IMR-90 (cell line): ENCODE measurements around the gene DPM1. TPM values are rescaled to one million over a fixed set of nuclear protein-coding genes. Genes with fewer than 3 reads are reported as not detected.
A peak's percentile ranks its signal among the peaks of the same experiment; 100 is the strongest.

Experiments used
- ATAC-seq: fragments of 200-7000 bp; cut with Tn5 transposase; 2 replicates; pipeline ENCODE4 v1.9.1; 2020; ENCODE audit warnings: low read depth, mild to moderate bottlenecking, moderate library complexity
- BruUV-seq: library from RNA; stranded (reverse); fragments of 400-500 nt; replicated peaks from 2 replicates; lab custom pipeline; 2021; lab: Mats Ljungman, UMichigan
- CTCF ChIA-PET: fragments of 300-600 bp; formaldehyde crosslinking; extraction: SDS; loops from one replicate; lab custom pipeline; 2021; ENCODE audit warnings: antibody characterized with exemption; lab: Yijun Ruan, JAX
- POLR2A ChIA-PET: fragments of 300-600 bp; sonication (Branson Sonifier 250); formaldehyde crosslinking; loops from one replicate; lab custom pipeline; 2022; ENCODE audit warnings: antibody characterized with exemption; ENCODE audit not compliant: unreplicated experiment; lab: Charles Lee
- DNase-seq: peaks from one replicate; pipeline ENCODE4 v3.0.0; 2013
- H2AFZ ChIP-seq: replicated peaks from 2 replicates; pipeline ENCODE3; 2013; ENCODE audit warnings: low read length, mild to moderate bottlenecking; ENCODE audit not compliant: poor library complexity
- H2AK5ac ChIP-seq: 2 replicates; pipeline ENCODE4 v1.6.1; 2013; ENCODE audit warnings: low read depth, low read length, inconsistent platforms
- H2AK9ac ChIP-seq: replicated peaks from 2 replicates; pipeline ENCODE3; 2013; ENCODE audit warnings: mild to moderate bottlenecking, low read depth, low read length, moderate library complexity; ENCODE audit not compliant: poor library complexity
- H2BK120ac ChIP-seq: 2 replicates; pipeline ENCODE4 v1.6.1; 2013; ENCODE audit warnings: low read depth, low read length, inconsistent platforms
- H2BK15ac ChIP-seq: 3 replicates; pipeline ENCODE4 v1.6.1; 2013; ENCODE audit warnings: low read depth, low read length, inconsistent platforms
- H2BK20ac ChIP-seq: 2 replicates; pipeline ENCODE4 v1.6.1; 2013; ENCODE audit warnings: low read depth, mild to moderate bottlenecking, inconsistent platforms, low read length, moderate library complexity
- H2BK5ac ChIP-seq: 2 replicates; pipeline ENCODE4 v1.6.1; 2013; ENCODE audit warnings: mild to moderate bottlenecking, low read depth, low read length, inconsistent platforms; ENCODE audit not compliant: poor library complexity, severe bottlenecking
- H3K14ac ChIP-seq: replicated peaks from 2 replicates; pipeline ENCODE4 v1.6.1; 2013; ENCODE audit warnings: low read depth, low read length, inconsistent platforms
- H3K18ac ChIP-seq: 2 replicates; pipeline ENCODE4 v1.6.1; 2013; ENCODE audit warnings: low read depth, low read length, control low read depth
- H3K23ac ChIP-seq: 2 replicates; pipeline ENCODE4 v1.6.1; 2013; ENCODE audit warnings: low read depth, low read length, inconsistent platforms
- H3K27ac ChIP-seq: 2 replicates; pipeline ENCODE4 v1.5.1; 2013; ENCODE audit warnings: mild to moderate bottlenecking, control low read depth, low read length; ENCODE audit not compliant: insufficient read depth
- H3K27me3 ChIP-seq: 2 replicates; pipeline ENCODE4 v1.6.1; 2013; ENCODE audit warnings: low read length; ENCODE audit not compliant: control insufficient read depth, insufficient read depth
- H3K36me3 ChIP-seq: 2 replicates; pipeline ENCODE4 v1.6.1; 2013; ENCODE audit warnings: low read length, mixed read lengths; ENCODE audit not compliant: control insufficient read depth, insufficient read depth
- H3K4ac ChIP-seq: 2 replicates; pipeline ENCODE4 v1.6.1; 2013; ENCODE audit warnings: low read depth, low read length, inconsistent platforms
- H3K4me1 ChIP-seq: 2 replicates; pipeline ENCODE4 v1.6.1; 2013; ENCODE audit warnings: low read length, mixed read lengths; ENCODE audit not compliant: control insufficient read depth, insufficient read depth
- H3K4me2 ChIP-seq: 2 replicates; pipeline ENCODE4 v1.6.1; 2013; ENCODE audit warnings: low read depth, mild to moderate bottlenecking, control low read depth, low read length, moderate library complexity
- H3K4me3 ChIP-seq: 2 replicates; pipeline ENCODE4 v1.5.1; 2013; ENCODE audit warnings: low read depth, mild to moderate bottlenecking, control low read depth, low read length, moderate library complexity; ENCODE audit not compliant: insufficient read depth
- H3K56ac ChIP-seq: 2 replicates; pipeline ENCODE4 v1.6.1; 2013; ENCODE audit warnings: low read length, inconsistent platforms; ENCODE audit not compliant: insufficient read depth; ENCODE audit errors: extremely low read depth
- H3K79me1 ChIP-seq, 2 experiments: 2 replicates each; pipeline ENCODE4 v1.6.1; 2013; ENCODE audit warnings: low read length in 2 of 2, inconsistent platforms in 1 of 2, low read depth in 1 of 2
- H3K9ac ChIP-seq: 2 replicates; pipeline ENCODE4 v1.6.1; 2013; ENCODE audit warnings: low read depth, low read length, control low read depth
- H3K9me1 ChIP-seq: 2 replicates; pipeline ENCODE4 v1.6.1; 2013; ENCODE audit warnings: low read length, inconsistent platforms; ENCODE audit not compliant: insufficient read depth
- H3K9me3 ChIP-seq: 2 replicates; pipeline ENCODE4 v1.6.1; 2013; ENCODE audit warnings: low read length; ENCODE audit not compliant: control insufficient read depth, insufficient read depth
- H4K20me1 ChIP-seq: 2 replicates; pipeline ENCODE4 v1.6.1; 2013; ENCODE audit warnings: low read length, inconsistent platforms; ENCODE audit not compliant: insufficient read depth
- H4K5ac ChIP-seq: 2 replicates; pipeline ENCODE4 v1.6.1; 2013; ENCODE audit warnings: mild to moderate bottlenecking, low read depth, low read length, control low read depth
- H4K8ac ChIP-seq, 2 experiments: 2 replicates each; pipeline ENCODE4 v1.6.1; 2013; ENCODE audit warnings: low read depth in 2 of 2, low read length in 2 of 2, control low read depth in 1 of 2, inconsistent platforms in 1 of 2
- H4K91ac ChIP-seq: 2 replicates; pipeline ENCODE4 v1.6.1; 2013; ENCODE audit warnings: low read depth, low read length, inconsistent platforms; ENCODE audit not compliant: insufficient read depth
- BHLHE40 ChIP-seq: fragments of 150-350 bp; IDR thresholded peaks from 2 replicates; pipeline ENCODE4 v1.6.1; 2016; ENCODE audit warnings: mild to moderate bottlenecking, low read depth, low read length
- CEBPB ChIP-seq: IDR thresholded peaks from 2 replicates; pipeline ENCODE4 v1.6.1; 2012; ENCODE audit warnings: low read depth, low read length, improper control_type of control experiment
- FOS ChIP-seq: fragments of 150-350 bp; IDR thresholded peaks from 2 replicates; pipeline ENCODE4 v1.6.1; 2016; ENCODE audit warnings: low read depth, low read length
- MAFK ChIP-seq: IDR thresholded peaks from 2 replicates; pipeline ENCODE4 v1.6.1; 2012; ENCODE audit warnings: low read depth, low read length, improper control_type of control experiment
- MAZ ChIP-seq: IDR thresholded peaks from 2 replicates; pipeline ENCODE4 v1.6.1; 2012; ENCODE audit warnings: low read depth, mild to moderate bottlenecking, low read length, improper control_type of control experiment, moderate library complexity, borderline replicate concordance
- MXI1 ChIP-seq: IDR thresholded peaks from 2 replicates; pipeline ENCODE4 v1.6.1; 2012; ENCODE audit warnings: low read depth, mild to moderate bottlenecking, low read length, moderate library complexity, borderline replicate concordance
- NFE2L2 ChIP-seq: fragments of 150-350 bp; IDR thresholded peaks from 2 replicates; pipeline ENCODE4 v1.6.1; 2016; ENCODE audit warnings: low read depth, mild to moderate bottlenecking, low read length
- POLR2A ChIP-seq: IDR thresholded peaks from 2 replicates; pipeline ENCODE4 v1.6.1; 2012; ENCODE audit warnings: mild to moderate bottlenecking, low read depth, low read length
- RFX5 ChIP-seq: IDR thresholded peaks from 2 replicates; pipeline ENCODE4 v1.8.0; 2012; ENCODE audit warnings: low read depth, mild to moderate bottlenecking, low read length, moderate library complexity
- SMC3 ChIP-seq: fragments of 150-350 bp; IDR thresholded peaks from 2 replicates; pipeline ENCODE4 v1.6.1; 2016; ENCODE audit warnings: low read depth, mild to moderate bottlenecking, antibody characterized with exemption, low read length, moderate library complexity
- USF2 ChIP-seq: fragments of 150-350 bp; IDR thresholded peaks from 2 replicates; pipeline ENCODE4 v1.6.1; 2017; ENCODE audit warnings: mild to moderate bottlenecking, antibody characterized with exemption, low read length, low read depth
- WGBS, 2 experiments: methylation state at CpG; one replicate each; pipeline versions ENCODE4 v1.1.5 to v1.1.7; 2013; ENCODE audit warnings: missing lambda C conversion rate in 2 of 2; ENCODE audit not compliant: insufficient read length in 1 of 2; ENCODE audit errors: extremely low coverage in 2 of 2; 5-methylcytosine and 5-hydroxymethylcytosine counted together
- dilution Hi-C: fragments of 300-500 bp; cut with HindIII; formaldehyde crosslinking; loops from one replicate; pipeline ENCODE4 v1.14.3; 2018; ENCODE audit warnings: low sequenced_read_pairs; ENCODE audit not compliant: unreplicated experiment
- in situ Hi-C: fragments of 300-500 bp; cut with MboI; formaldehyde crosslinking; loops from 3 replicates; pipeline ENCODE4 v1.14.3; 2019; ENCODE audit warnings: low sequenced_read_pairs, inconsistent platforms, mixed read lengths
- intact Hi-C: fragments of 100-400 bp; cut with micrococcal nuclease; formaldehyde crosslinking; loops from 2 replicates; pipeline ENCODE4 v1.10.0; 2022
- polyA plus RNA-seq, 3 experiments: library from polyadenylated mRNA; depleted of rRNA; stranded (reverse); fragments of >200 nt; gene quantifications; 2 replicates each; pipeline ENCODE4 v1.2.3, GENCODE V29; 2012; ENCODE audit warnings: low replicate concordance in 1 of 3
- total RNA-seq: library from RNA; depleted of rRNA; stranded (reverse); fragments of >200 nt; gene quantifications from 2 replicates; pipeline ENCODE4 v1.2.3, GENCODE V29; 2012
- TF ChIP-seq, protein P1 (sequence below): conservative IDR thresholded peaks from 2 replicates; pipeline ENCODE4 v1.5.1; 2012; ENCODE audit warnings: mild to moderate bottlenecking, low read depth, low read length, improper control_type of control experiment
- TF ChIP-seq, protein P2 (sequence below): fragments of 150-350 bp; IDR thresholded peaks from 2 replicates; pipeline ENCODE4 v1.6.1; 2016; ENCODE audit warnings: low read depth, mild to moderate bottlenecking, low read length, moderate library complexity, borderline replicate concordance

DPM1 gene
- total and polyA plus RNA-seq, 2 of the 4 experiments (the other 2 are of a cell fraction), result 59.1 to 89.1 TPM

GRCh38 chr20:50895111-50895830, 63.1 kb downstream of the DPM1 start:
- BruUV-seq, result no TSS peak
- H2BK15ac ChIP-seq, result no peak overlapping the region
- dilution Hi-C loops (no loop called here), intact Hi-C loops (no loop called here), in situ Hi-C loops (no loop called here)
- H4K91ac ChIP-seq, result no peak overlapping the region
- peaks cover 72% of the 10 kb centered on the region for H4K20me1 ChIP-seq
- peaks cover 6% of the 10 kb centered on the region for H3K4me1 ChIP-seq
- no peak overlapping the region; the same call in 1 of the 2 replicates for H2BK20ac ChIP-seq
- H3K4ac ChIP-seq, result no peak overlapping the region; the same call in 1 of the 2 replicates
- no peak overlapping the region for H2AFZ ChIP-seq
- H4K8ac ChIP-seq, result 0 out of 4 replicates have a peak overlapping the region, but pooled peaks of 1 of the 2 experiments have one; percentile 3
- H2AK5ac ChIP-seq, result no peak overlapping the region
- peak; percentile 72 for DNase-seq
- no peak overlapping the region for H2AK9ac ChIP-seq
- H3K9me1 ChIP-seq, result peaks cover 31% of the 10 kb centered on the region
- no peak overlapping the region for H4K5ac ChIP-seq
- TF ChIP-seq RFX5 (no peak), SMC3 (no peak), NFE2L2 (no peak), FOS (no peak), POLR2A (no peak), MAFK (no peak), MXI1 (no peak), CEBPB (peak; percentile 37; the same call in 1 of the 2 replicates), BHLHE40 (no peak), MAZ (no peak), USF2 (0 out of 2 replicates have a peak, but pooled peaks have one; percentile 16)
- TF ChIP-seq, protein P1, sequence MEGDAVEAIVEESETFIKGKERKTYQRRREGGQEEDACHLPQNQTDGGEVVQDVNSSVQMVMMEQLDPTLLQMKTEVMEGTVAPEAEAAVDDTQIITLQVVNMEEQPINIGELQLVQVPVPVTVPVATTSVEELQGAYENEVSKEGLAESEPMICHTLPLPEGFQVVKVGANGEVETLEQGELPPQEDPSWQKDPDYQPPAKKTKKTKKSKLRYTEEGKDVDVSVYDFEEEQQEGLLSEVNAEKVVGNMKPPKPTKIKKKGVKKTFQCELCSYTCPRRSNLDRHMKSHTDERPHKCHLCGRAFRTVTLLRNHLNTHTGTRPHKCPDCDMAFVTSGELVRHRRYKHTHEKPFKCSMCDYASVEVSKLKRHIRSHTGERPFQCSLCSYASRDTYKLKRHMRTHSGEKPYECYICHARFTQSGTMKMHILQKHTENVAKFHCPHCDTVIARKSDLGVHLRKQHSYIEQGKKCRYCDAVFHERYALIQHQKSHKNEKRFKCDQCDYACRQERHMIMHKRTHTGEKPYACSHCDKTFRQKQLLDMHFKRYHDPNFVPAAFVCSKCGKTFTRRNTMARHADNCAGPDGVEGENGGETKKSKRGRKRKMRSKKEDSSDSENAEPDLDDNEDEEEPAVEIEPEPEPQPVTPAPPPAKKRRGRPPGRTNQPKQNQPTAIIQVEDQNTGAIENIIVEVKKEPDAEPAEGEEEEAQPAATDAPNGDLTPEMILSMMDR, result no peak
- TF ChIP-seq, protein P2, sequence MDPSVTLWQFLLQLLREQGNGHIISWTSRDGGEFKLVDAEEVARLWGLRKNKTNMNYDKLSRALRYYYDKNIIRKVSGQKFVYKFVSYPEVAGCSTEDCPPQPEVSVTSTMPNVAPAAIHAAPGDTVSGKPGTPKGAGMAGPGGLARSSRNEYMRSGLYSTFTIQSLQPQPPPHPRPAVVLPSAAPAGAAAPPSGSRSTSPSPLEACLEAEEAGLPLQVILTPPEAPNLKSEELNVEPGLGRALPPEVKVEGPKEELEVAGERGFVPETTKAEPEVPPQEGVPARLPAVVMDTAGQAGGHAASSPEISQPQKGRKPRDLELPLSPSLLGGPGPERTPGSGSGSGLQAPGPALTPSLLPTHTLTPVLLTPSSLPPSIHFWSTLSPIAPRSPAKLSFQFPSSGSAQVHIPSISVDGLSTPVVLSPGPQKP, result no peak
- peak overlapping the region; percentile 18; the same call in 1 of the 2 replicates for H3K23ac ChIP-seq
- H3K27ac ChIP-seq, result peak overlapping the region; percentile 31; the same call in 1 of the 2 replicates
- peak; percentile 76 for ATAC-seq
- no peak overlapping the region for H3K4me3 ChIP-seq
- H3K27me3 ChIP-seq, result no peaks in the 10 kb centered on the region
- WGBS, 2 experiments, result 89% methylated on average over 3 of the region's 8 CpGs; no CpG with 5 or more reads in 1 of the 2 experiments
- POLR2A ChIA-PET, result no interaction called here
- no peak overlapping the region; the same call in 1 of the 2 replicates for H3K18ac ChIP-seq
- H3K9ac ChIP-seq, result no peak overlapping the region
- H3K79me1 ChIP-seq, result peaks cover 50 to 88% of the 10 kb centered on the region in 2 experiments
- H2BK5ac ChIP-seq, result peak overlapping the region; percentile 70
- no peak overlapping the region for H2BK120ac ChIP-seq
- no peak overlapping the region for H3K4me2 ChIP-seq
- H3K56ac ChIP-seq, result no peak overlapping the region
- CTCF ChIA-PET, result interaction anchor here (1.0 to 1.9 kb wide), 4 partner anchors 16 to 101 kb away, joined by 3 to 6 read pairs (median 4); partner anchors contain the start of gene BCAS4
- H3K14ac ChIP-seq, result no peak overlapping the region
- peaks cover 46% of the 10 kb centered on the region for H3K36me3 ChIP-seq
- no peaks in the 10 kb centered on the region for H3K9me3 ChIP-seq
